Fibroblast of pulmonary artery (primary cell): Measurements from ENCODE around the gene DUSP22.

Experiments used
- DNase-seq: peaks from one replicate; pipeline ENCODE4 v3.0.0-alpha.2; 2010; ENCODE audit warnings: low read depth
- H3K4me3 ChIP-seq: replicated peaks from 2 replicates; pipeline ENCODE4 v1.5.1; 2011; ENCODE audit warnings: low read depth, mild to moderate bottlenecking, control low read depth, low read length, moderate library complexity
- CTCF ChIP-seq: IDR thresholded peaks from 2 replicates; pipeline ENCODE4 v1.5.1; 2011; ENCODE audit warnings: mild to moderate bottlenecking, control low read depth, low read length, inconsistent platforms; ENCODE audit errors: missing control alignments

DUSP22 gene

GRCh38 chr6:399785-400534 lies 107.7 kb downstream of the DUSP22 start:
- no peak for TF ChIP-seq CTCF
- no peak overlapping the region for H3K4me3 ChIP-seq
- no peak for DNase-seq

DNA sequence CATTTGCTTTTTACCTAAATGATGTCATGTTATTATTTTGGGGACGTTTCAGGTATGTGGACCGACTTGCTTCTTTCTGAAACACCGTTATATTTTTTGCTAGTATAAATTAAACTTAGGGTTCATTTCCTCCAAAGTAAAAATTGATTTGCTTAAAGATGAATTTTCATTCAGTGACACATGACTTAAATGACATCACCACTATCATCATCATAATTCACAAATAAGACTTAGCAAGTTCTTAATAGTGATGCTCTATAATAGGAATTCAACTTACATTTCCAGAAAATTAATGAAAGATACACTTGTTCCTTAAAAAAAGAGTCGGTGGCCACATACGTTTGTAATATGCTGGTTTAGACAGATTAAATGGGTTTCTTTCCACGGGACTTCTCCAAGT lies 108.5 kb downstream of the DUSP22 start:
- no peak for TF ChIP-seq CTCF
- no peak overlapping the region for H3K4me3 ChIP-seq
- DNase-seq: no peak
